GM12865 (cell line): ENCODE data around the gene ADCY9.
"Not testable (repeated sequence)": the region's sequence is repeated elsewhere in the genome, so short reads cannot be mapped to it uniquely, and the experiment has no call there.

Source experiments
- DNase-seq: peaks from one replicate; pipeline ENCODE4 v3.0.0; 2010; ENCODE audit warnings: low read depth
- H3K4me3 ChIP-seq: 2 replicates; pipeline ENCODE4 v1.5.1; 2011; ENCODE audit warnings: mild to moderate bottlenecking, low read depth, low read length, control low read depth
- TF ChIP-seq, protein P1 (sequence below): IDR thresholded peaks from 2 replicates; pipeline ENCODE4 v1.5.1; 2011; ENCODE audit warnings: low read length, control low read depth, low read depth, inconsistent platforms; ENCODE audit not compliant: insufficient read depth; ENCODE audit errors: missing control alignments

ADCY9 gene

GRCh38 chr16:3935921-3936320 lies 180.3 kb downstream of the ADCY9 start:
- H3K4me3 ChIP-seq: no peak overlapping the region
- no peak for DNase-seq
- TF ChIP-seq, protein P1, sequence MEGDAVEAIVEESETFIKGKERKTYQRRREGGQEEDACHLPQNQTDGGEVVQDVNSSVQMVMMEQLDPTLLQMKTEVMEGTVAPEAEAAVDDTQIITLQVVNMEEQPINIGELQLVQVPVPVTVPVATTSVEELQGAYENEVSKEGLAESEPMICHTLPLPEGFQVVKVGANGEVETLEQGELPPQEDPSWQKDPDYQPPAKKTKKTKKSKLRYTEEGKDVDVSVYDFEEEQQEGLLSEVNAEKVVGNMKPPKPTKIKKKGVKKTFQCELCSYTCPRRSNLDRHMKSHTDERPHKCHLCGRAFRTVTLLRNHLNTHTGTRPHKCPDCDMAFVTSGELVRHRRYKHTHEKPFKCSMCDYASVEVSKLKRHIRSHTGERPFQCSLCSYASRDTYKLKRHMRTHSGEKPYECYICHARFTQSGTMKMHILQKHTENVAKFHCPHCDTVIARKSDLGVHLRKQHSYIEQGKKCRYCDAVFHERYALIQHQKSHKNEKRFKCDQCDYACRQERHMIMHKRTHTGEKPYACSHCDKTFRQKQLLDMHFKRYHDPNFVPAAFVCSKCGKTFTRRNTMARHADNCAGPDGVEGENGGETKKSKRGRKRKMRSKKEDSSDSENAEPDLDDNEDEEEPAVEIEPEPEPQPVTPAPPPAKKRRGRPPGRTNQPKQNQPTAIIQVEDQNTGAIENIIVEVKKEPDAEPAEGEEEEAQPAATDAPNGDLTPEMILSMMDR: no peak

DNA sequence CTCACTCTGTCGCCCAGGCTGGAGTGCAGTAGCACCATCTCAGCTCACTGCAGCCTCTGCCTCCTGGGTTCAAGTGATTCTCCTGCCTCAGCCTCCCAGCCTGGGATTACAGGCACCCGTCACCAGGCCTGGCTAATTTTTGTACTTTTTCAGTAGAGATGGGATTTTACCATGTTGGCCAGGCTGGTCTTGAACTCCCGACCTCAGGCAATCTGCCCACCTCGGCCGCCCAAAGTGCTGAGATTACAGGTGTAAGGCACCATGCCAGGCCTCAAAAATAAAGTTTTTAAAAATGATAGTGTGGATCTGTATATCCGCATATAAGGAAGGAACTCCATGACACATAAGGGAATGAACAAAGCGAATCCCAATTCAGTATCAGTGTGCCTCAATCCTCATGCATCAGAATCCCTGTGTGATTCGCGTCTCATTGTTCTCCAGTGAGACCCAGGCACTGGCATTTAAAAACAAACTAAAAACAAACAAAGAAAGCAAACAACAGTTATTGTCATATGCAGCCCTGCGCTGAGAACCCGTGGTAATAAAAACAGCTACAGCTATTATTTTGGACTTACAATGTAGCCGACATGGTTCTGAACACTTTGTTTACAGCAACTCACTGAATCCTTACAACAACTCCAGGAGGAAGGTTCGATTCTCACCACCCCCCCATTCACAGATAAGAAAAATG lies 181.6 kb downstream of the ADCY9 start:
- TF ChIP-seq, protein P1: no peak
- DNase-seq: no peak
- H3K4me3 ChIP-seq: no peak overlapping the region

DNA sequence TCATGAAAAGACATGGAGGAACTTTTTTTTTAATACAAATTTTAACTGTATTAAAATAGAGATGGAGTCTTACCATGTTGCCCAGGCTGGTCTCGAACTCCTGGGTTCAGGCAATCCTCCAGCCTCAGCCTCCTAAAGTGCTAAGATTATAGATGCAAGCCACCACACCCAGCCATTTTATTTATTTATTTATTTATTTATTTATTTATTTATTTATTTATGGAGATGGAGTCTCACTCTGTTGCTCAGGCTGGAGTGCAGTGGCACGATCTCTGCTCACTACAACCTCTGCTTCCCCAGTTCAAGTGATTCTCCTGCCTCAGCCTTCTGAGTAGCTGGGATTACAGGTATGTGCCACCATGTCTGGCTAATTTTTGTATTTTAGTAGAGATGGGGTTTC lies 189.1 kb downstream of the ADCY9 start:
- not testable (repeated sequence) for H3K4me3 ChIP-seq, DNase-seq

- TF ChIP-seq, protein P1: no peak
- DNase-seq: no peak
- H3K4me3 ChIP-seq: no peak overlapping the region
Measured at GRCh38 chr16:3924763-3925162, 191.5 kb downstream of the ADCY9 start.

- H3K4me3 ChIP-seq: no peak overlapping the region
- no peak for DNase-seq
- TF ChIP-seq, protein P1: no peak
Measured at GRCh38 chr16:3922241-3922640, 194.0 kb downstream of the ADCY9 start.

GRCh38 chr16:3920206-3920605 lies 196.0 kb downstream of the ADCY9 start:
- H3K4me3 ChIP-seq: no peak overlapping the region
- TF ChIP-seq, protein P1: no peak
- no peak for DNase-seq

DNA sequence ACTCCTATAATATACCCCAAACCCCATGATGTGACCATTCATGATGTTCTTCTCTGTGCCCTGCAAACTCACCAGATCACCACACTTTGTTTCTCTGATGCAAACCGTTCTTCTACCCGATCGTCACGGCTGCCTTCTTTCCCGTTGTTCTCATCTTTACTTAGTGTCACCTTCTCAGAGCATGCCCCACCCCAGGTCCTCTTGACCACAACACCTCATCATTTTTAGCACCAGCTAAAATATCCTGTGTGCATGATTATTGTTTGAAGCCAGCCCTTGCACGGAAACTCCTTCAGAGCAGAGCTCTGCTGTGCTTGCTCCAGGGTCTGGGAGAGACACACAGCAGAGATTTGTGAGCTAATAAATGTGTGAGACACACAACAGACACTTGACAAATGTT lies 196.8 kb downstream of the ADCY9 start:
- no peak overlapping the region for H3K4me3 ChIP-seq
- no peak for DNase-seq
- TF ChIP-seq, protein P1: no peak
